Measurements from ENCODE around the gene RASAL1. TPM values are rescaled to one million over a fixed set of nuclear protein-coding genes. Genes with fewer than 3 reads are reported as not detected.

The RASAL1 gene
- total RNA-seq, 1 experiment from 2014 or later = not detected

- peak; percentile 32 for DNase-seq (ENCODE audit: low read depth)
Measured at GRCh38 chr12:113162102-113163029, 26.8 kb upstream of the RASAL1 start.

DNA sequence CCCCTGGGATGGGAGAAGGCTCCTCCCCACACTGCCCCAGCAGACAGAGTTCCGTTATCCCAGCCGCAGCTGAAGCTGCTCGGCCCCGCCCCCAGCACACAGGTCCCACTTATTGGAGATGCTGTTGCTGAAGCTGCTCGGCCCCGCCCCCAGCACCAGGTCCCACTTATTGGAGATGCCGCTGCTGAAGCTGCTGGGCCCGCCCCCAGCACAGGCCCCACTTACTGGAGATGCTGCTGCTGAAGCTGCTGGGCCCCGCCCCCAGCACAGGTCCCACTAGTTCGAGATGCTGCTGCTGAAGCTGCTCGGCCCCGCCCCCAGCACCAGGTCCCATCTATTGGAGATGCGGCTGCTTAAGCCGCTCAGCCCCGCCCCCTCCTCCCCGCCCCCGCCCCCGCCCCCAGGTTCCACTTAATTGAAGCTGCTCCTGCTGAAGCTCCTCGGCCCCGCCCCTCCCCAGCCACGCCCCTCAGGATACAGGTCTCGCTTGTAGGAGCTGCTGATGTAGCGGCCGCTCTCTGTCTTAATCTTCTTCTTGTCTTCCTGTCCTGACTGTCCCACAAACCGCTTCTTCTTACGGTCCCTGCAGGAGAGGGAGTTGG lies 26.0 kb upstream of the RASAL1 start:
- peak; percentile 36 for DNase-seq (ENCODE audit: low read depth)

DNA sequence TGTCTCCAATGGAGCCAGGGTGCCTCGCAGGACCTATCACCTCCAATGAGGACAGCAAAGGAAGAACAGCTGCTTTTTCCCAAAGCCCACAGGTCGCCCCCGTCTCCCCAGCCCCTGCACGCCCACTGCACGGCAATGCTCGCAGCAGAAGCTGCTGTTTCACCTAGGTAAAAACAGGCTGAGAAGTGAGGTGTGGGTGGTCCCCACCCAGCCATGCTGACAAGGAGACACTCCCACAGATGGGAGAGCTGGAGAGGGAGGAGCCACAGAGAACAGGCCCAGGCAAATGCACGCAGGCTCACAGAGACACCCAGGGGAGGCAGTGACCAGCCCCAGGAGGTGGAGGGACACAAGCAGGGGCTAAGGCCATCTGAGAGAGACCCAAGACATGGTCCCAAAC lies 24.4 kb upstream of the RASAL1 start:
- DNase-seq (ENCODE audit: low read depth) = no peak

DNA sequence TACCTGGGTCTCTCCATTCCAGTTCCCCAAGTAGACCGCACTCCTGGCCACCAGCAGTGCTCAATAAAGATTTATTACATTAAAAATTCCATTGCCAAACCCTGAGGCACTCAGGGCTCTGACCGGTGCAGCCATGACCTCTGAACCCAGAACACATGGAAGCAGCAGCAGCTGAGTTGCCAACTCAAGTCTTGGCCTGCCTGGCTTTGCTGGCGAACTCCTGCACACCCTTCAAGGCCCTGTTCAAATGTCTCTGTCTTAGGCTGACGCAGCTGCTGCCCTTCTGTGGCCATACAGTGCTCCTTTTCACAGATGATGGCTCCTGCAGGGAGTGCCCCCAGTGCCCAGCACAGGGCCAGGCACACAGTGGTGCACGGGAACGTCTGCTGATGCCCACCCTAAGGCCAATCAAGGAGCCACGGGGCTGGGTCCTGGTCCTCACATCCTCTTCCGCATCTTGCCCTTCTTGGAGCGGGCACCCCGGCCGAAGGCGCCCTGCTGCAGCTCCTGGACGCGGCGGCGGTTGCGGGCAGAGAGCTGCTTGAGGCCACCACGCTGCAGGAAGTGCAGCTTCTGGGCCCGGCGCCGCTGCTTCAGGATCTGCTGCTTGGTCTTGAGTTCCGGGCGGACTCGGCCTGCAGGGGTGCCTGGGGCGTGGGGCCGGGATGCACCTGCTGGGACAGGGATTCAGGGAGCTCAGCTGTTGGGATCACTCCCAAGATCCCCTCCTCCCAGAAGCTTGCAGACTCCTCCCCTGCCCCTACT lies 23.1 kb upstream of the RASAL1 start:
- DNase-seq (ENCODE audit: low read depth) = no peak

- DNase-seq (ENCODE audit: low read depth) = no peak
Measured at GRCh38 chr12:113157218-113157859, 21.8 kb upstream of the RASAL1 start.

DNA sequence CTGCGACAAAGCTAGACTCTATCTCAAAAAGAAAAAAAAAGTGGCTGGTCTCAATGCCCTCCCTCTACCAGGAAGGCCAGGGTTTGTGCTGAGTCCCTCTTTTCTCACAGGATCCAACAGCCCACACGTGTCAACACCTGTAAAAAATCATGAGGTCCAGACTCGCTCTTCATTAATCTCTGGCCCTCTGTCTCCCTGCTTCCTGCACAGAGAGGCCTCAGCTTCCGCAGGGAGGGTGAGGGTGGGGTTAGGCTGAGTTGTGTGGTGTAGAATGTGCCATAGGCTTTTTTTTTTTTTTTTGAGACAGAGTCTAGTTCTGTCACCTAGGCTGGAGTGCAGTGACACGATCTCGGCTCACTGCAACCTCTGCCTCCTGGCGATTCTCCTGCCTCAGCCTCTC lies 20.1 kb upstream of the RASAL1 start:
- no peak for DNase-seq (ENCODE audit: low read depth)

GRCh38 chr12:113155060-113155459 lies 19.5 kb upstream of the RASAL1 start:
- no peak for DNase-seq (ENCODE audit: low read depth)

GRCh38 chr12:113154351-113154973 lies 18.9 kb upstream of the RASAL1 start:
- DNase-seq (ENCODE audit: low read depth) = no peak

DNA sequence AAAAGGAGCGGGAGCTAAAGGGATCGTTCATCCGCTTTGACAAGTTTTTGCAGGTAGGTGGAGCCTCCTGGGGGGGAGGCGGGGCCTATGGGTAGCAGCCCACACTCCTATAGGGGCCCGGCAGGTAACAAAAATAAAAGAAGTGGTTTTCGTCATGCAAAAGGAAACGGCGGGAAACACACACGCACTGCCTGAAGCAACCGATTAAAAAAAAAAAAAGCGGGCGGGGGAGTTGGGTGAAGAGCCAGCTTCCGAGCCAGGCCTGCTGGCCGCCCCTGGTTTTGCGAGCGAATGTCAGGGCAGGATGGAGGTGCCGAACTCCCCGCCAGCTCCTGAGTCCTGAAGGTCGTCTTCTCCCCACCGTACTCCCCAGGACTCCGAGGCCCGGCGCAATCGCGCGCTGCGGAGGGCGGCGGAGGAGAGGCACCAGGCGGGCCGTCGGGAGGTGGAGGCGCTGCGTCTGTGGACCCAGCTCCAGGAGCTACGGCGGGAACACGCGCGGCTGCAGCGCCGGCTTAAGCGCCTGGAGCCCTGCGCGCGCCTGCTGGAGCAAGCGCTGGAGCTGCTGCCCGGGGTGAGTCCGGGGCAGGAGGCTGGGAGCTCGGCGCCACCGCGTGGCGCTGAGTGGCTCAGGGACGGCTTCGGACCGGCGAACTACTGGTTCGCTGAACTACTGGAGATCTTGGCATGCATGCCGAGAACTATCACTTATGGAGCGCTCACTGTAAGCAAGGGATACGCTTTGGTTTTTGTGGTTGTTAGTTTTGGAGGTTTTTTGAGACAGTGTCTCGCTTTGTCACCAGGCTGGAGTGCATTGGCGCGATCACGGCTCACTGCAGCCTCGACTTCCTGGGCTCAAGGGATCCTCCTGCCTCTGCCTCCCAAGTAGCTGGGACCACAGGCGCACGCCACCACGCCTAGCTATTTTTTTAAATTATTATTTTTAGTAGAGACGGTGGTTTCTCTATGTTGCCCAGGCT lies 17.6 kb upstream of the RASAL1 start:
- DNase-seq (ENCODE audit: low read depth) = peak; percentile 78

- no peak for DNase-seq (ENCODE audit: low read depth)
Measured at GRCh38 chr12:113152196-113152834, 16.8 kb upstream of the RASAL1 start.

GRCh38 chr12:113151655-113152054 lies 16.1 kb upstream of the RASAL1 start:
- no peak for DNase-seq (ENCODE audit: low read depth)

DNA sequence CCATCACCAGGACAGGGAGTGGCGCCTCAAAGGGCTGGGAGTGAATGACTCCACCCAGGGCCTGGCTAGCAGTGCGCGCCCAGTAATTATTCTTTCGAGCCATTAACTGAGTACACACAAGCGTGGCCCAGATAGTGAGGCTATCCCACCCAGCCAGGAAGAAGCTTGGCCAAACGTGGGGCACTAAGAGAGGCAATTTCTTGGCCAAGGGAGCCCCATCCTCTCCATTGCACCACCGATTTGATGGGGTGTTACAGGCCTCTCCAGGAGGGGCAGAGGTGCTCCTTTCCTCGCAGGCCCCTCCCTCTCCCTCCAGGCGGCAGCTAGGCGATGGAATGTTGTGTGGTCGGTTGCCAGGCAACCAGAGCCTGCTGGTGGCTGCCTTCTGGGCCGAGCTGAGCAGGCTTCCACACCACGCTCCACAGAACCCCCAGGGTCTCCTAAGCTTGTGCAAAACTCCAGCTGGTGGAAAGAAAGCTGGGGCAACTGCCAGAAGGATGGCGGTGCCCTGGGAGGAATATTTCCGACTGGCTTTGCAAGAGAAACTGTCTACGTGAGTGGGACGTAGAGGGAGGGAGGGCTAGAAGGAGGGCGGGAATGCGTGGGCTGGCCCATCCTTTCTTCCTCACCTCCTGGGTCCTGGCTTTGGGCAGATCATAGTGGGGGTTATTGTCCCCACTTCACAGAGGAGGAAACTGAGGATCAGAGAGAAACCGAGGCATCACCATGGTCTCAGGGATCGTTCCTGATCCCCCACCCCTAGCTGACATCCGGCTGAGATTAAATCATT lies 14.0 kb upstream of the RASAL1 start, which contains the start of gene CFAP73:
TSS of gene CFAP73 (plus strand) at position 364 of the 790 bp plus-strand sequence. CDS start at position 498, 134 bp downstream.
- peak; percentile 86 for DNase-seq (ENCODE audit: low read depth)

DNA sequence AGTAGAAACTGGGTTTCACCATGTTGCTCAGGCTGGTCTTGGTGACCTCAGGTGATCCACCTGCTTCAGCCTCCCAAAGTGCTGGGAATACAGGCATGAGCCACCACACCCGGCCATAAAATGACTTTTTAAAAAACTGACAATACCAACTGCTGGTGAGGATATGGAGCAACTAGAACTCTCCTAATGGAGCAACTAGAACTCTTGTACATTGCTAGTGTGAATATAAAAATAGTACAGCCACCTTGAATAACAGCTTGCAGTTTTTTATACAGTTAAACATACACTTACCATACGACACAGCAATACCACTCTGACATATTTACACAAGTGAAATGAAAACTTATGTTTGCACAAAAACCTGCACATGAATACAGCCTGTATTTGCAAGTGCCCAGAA lies 11.4 kb upstream of the RASAL1 start:
- DNase-seq (ENCODE audit: low read depth) = no peak

- no peak for DNase-seq (ENCODE audit: low read depth)
Measured at GRCh38 chr12:113145720-113146551, 10.4 kb upstream of the RASAL1 start.

- no peak for DNase-seq (ENCODE audit: low read depth)
Measured at GRCh38 chr12:113144806-113145205, 9.2 kb upstream of the RASAL1 start.

DNA sequence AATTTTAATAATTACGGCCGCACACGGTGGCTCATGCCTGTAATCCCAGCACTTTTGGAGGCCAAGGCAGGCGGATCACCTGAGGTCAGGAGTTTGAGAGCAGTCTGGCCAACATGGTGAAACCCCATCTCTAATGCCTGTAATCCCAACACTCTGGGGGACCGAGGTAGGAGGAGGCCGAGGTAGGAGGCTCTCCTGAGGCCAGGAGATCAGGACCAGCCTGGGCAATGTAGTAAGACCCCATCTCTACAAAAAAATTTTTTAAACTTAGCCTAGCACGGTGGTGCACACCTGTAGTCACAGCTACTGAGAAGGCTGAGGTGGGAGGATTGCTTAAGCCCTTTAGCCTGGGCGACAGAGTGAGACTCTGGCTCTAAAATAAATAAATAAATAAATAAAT lies 8.4 kb upstream of the RASAL1 start:
- no peak for DNase-seq (ENCODE audit: low read depth)

DNA sequence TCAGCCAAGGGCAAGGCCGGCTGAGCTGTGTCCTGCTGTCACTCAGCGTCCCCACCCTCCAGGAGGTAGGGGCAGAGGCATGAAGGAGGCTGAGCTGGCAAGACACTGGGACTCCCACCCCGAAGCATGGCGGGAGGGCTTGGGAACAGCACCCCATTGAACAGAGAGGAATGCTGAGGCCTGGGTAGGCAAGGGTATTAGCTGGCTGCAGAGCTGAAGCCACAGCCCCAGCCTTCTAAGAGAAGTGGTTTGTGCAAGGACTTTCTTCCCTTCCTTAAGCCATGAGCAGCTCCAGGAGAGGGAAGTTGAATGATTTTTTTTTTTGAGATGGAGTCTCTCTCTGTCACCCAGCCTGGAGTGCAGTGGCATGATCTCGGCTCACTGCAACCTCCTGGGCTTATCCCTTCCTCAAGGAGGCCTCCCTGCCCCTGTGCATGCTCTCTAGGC lies 7.3 kb upstream of the RASAL1 start:
- no peak for DNase-seq (ENCODE audit: low read depth)

Measured in HT1080 (cell line).